ENCODE data around the gene SETD1A.

DNA sequence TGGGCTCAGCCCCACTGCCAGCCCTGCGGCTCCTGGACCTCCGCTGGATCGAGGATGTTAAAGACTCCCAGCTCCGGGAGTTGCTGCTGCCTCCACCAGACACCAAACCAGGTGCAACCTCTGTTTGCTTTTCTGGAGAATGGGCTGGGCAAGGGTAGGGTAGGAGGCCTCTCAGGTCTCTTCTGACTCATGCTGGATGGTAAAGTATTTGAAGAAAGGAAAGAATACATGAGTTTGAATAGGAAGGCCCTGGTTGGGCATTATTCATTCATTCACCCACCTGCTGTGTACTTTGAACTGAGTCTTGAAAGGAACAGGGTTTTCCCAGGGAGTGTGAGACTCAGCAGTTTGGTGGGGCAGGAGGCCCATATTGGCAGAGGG, 15.1 kb upstream of the SETD1A start:
- TF ChIP-seq, protein P1, sequence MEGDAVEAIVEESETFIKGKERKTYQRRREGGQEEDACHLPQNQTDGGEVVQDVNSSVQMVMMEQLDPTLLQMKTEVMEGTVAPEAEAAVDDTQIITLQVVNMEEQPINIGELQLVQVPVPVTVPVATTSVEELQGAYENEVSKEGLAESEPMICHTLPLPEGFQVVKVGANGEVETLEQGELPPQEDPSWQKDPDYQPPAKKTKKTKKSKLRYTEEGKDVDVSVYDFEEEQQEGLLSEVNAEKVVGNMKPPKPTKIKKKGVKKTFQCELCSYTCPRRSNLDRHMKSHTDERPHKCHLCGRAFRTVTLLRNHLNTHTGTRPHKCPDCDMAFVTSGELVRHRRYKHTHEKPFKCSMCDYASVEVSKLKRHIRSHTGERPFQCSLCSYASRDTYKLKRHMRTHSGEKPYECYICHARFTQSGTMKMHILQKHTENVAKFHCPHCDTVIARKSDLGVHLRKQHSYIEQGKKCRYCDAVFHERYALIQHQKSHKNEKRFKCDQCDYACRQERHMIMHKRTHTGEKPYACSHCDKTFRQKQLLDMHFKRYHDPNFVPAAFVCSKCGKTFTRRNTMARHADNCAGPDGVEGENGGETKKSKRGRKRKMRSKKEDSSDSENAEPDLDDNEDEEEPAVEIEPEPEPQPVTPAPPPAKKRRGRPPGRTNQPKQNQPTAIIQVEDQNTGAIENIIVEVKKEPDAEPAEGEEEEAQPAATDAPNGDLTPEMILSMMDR (IDR thresholded peaks at IDR 0.05; ENCODE audit: insufficient read depth, low read length): no peak
- TF ChIP-seq POLR2AphosphoS5 (IDR thresholded peaks at IDR 0.05; ENCODE audit: low read depth) (no peak), GABPA (IDR thresholded peaks at IDR 0.05; ENCODE audit: low read depth) (no peak)
- TF ChIP-seq, protein P2, sequence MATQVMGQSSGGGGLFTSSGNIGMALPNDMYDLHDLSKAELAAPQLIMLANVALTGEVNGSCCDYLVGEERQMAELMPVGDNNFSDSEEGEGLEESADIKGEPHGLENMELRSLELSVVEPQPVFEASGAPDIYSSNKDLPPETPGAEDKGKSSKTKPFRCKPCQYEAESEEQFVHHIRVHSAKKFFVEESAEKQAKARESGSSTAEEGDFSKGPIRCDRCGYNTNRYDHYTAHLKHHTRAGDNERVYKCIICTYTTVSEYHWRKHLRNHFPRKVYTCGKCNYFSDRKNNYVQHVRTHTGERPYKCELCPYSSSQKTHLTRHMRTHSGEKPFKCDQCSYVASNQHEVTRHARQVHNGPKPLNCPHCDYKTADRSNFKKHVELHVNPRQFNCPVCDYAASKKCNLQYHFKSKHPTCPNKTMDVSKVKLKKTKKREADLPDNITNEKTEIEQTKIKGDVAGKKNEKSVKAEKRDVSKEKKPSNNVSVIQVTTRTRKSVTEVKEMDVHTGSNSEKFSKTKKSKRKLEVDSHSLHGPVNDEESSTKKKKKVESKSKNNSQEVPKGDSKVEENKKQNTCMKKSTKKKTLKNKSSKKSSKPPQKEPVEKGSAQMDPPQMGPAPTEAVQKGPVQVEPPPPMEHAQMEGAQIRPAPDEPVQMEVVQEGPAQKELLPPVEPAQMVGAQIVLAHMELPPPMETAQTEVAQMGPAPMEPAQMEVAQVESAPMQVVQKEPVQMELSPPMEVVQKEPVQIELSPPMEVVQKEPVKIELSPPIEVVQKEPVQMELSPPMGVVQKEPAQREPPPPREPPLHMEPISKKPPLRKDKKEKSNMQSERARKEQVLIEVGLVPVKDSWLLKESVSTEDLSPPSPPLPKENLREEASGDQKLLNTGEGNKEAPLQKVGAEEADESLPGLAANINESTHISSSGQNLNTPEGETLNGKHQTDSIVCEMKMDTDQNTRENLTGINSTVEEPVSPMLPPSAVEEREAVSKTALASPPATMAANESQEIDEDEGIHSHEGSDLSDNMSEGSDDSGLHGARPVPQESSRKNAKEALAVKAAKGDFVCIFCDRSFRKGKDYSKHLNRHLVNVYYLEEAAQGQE (IDR thresholded peaks at IDR 0.05; ENCODE audit: insufficient replicate concordance, low read depth): no peak
